Neural progenitor cell (in vitro differentiated cells): Measurements from ENCODE around the gene INIP. TPM values are rescaled to one million over a fixed set of nuclear protein-coding genes. Genes with fewer than 3 reads are reported as not detected.

ENCODE experiments used
- DNase-seq: peaks from one replicate; pipeline ENCODE4 v3.0.0-alpha.2; 2016; ENCODE audit warnings: low spot score
- H2AFZ ChIP-seq: fragments of 200-600 bp; sonication (generic); replicated peaks from 2 replicates; pipeline ENCODE4 v1.6.1; 2016; ENCODE audit warnings: antibody characterized with exemption
- H3F3A ChIP-seq: fragments of 200-600 bp; sonication (generic); 2 replicates; pipeline ENCODE4 v1.6.1; 2016; ENCODE audit warnings: antibody characterized with exemption, low read depth
- H3K27ac ChIP-seq: fragments of 200-600 bp; sonication (generic); 2 replicates; pipeline ENCODE4 v1.5.1; 2016; ENCODE audit warnings: mild to moderate bottlenecking
- H3K27me3 ChIP-seq: fragments of 200-600 bp; sonication (generic); 2 replicates; pipeline ENCODE4 v1.6.1; 2016; ENCODE audit warnings: mild to moderate bottlenecking, moderate library complexity
- H3K36me3 ChIP-seq: fragments of 200-600 bp; sonication (generic); 2 replicates; pipeline ENCODE4 v1.5.1; 2016
- H3K4me1 ChIP-seq: fragments of 200-600 bp; sonication (generic); 2 replicates; pipeline ENCODE4 v1.6.1; 2016; ENCODE audit warnings: mixed run types
- H3K4me2 ChIP-seq: fragments of 200-600 bp; sonication (generic); 2 replicates; pipeline ENCODE4 v1.6.1; 2016
- H3K4me3 ChIP-seq: fragments of 200-600 bp; sonication (generic); 2 replicates; pipeline ENCODE4 v1.5.1; 2016
- H3K79me2 ChIP-seq: fragments of 200-600 bp; sonication (generic); 2 replicates; pipeline ENCODE4 v1.6.1; 2016; ENCODE audit warnings: low read depth
- H3K9ac ChIP-seq: fragments of 200-600 bp; sonication (generic); 2 replicates; pipeline ENCODE4 v1.6.1; 2016
- H3K9me3 ChIP-seq: fragments of 200-600 bp; sonication (generic); 2 replicates; pipeline ENCODE4 v1.5.1; 2016; ENCODE audit warnings: low read depth
- H4K20me1 ChIP-seq: fragments of 200-600 bp; sonication (generic); 2 replicates; pipeline ENCODE4 v1.6.1; 2016; ENCODE audit warnings: low read depth
- H3K27ac Mint-ChIP-seq: 3 replicates; pipeline ENCODE4 v1.8.0; 2021; ENCODE audit warnings: mixed read lengths
- H3K27me3 Mint-ChIP-seq: 2 replicates; pipeline ENCODE4 v1.8.0; 2022; ENCODE audit warnings: low read depth, mild to moderate bottlenecking, inconsistent platforms, moderate library complexity, mixed read lengths; ENCODE audit not compliant: insufficient read depth
- H3K36me3 Mint-ChIP-seq: 3 replicates; pipeline ENCODE4 v1.8.0; 2021; ENCODE audit warnings: mixed read lengths
- H3K4me1 Mint-ChIP-seq: 3 replicates; pipeline ENCODE4 v1.8.0; 2021; ENCODE audit warnings: mixed read lengths
- H3K4me3 Mint-ChIP-seq: 3 replicates; pipeline ENCODE4 v1.8.0; 2021; ENCODE audit warnings: mild to moderate bottlenecking, moderate library complexity, mixed read lengths
- H3K9me3 Mint-ChIP-seq: 3 replicates; pipeline ENCODE4 v1.8.0; 2020; ENCODE audit warnings: mixed read lengths
- EZH2 ChIP-seq: fragments of 200-600 bp; sonication (generic); IDR thresholded peaks from 2 replicates; pipeline ENCODE4 v1.6.1; 2017; ENCODE audit warnings: antibody characterized with exemption, mild to moderate bottlenecking, moderate library complexity
- EZH2phosphoT487 ChIP-seq: fragments of 200-600 bp; sonication (generic); IDR thresholded peaks from 2 replicates; pipeline ENCODE4 v1.6.1; 2017; ENCODE audit warnings: antibody characterized with exemption
- total RNA-seq: library from RNA; depleted of rRNA; stranded (reverse); fragments of >200 nt; gene quantifications from 2 replicates; pipeline ENCODE4 v1.2.3, GENCODE V29; 2015; ENCODE audit warnings: low replicate concordance
- TF ChIP-seq, protein P1 (sequence below): fragments of 200-600 bp; sonication (generic); IDR thresholded peaks from 2 replicates; pipeline ENCODE4 v1.5.1; 2017; ENCODE audit warnings: antibody characterized with exemption, mild to moderate bottlenecking

Gene INIP
- total RNA-seq, 1 donor from 2014 or later: 39.7 TPM

DNA sequence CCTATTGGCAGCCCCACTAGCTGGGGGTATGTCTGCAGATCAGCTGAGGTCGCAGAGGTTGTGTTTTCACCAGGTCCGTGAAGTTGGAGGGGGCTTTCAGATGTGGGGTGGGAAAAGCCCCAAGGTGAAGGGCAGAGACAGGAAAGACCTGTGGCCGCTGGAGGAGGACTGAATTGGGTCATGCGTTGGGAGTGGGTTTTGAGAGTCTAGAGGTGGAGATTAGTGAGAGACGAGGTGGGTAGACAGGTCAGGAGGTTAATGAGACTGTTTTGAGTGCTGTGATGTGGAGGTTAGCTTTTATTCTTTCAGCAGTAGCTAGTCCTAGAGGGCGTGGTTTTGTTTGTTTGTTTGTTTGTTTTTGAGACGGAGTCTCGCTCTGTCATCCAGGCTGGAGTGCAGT is 42.9 kb upstream of the INIP start:
- no peak for TF ChIP-seq EZH2phosphoT487
- TF ChIP-seq, protein P1, sequence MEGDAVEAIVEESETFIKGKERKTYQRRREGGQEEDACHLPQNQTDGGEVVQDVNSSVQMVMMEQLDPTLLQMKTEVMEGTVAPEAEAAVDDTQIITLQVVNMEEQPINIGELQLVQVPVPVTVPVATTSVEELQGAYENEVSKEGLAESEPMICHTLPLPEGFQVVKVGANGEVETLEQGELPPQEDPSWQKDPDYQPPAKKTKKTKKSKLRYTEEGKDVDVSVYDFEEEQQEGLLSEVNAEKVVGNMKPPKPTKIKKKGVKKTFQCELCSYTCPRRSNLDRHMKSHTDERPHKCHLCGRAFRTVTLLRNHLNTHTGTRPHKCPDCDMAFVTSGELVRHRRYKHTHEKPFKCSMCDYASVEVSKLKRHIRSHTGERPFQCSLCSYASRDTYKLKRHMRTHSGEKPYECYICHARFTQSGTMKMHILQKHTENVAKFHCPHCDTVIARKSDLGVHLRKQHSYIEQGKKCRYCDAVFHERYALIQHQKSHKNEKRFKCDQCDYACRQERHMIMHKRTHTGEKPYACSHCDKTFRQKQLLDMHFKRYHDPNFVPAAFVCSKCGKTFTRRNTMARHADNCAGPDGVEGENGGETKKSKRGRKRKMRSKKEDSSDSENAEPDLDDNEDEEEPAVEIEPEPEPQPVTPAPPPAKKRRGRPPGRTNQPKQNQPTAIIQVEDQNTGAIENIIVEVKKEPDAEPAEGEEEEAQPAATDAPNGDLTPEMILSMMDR: no peak
- TF ChIP-seq EZH2: no peak
- Histone ChIP-seq H4K20me1 (peaks cover 7% of the 10 kb centered on the region), H3K27ac (no peak overlapping the region), H3K9ac (no peak overlapping the region), H3K4me2 (no peak overlapping the region), H3K27me3 (no peaks in the 10 kb centered on the region), H2AFZ (no peak overlapping the region), H3K9me3 (no peaks in the 10 kb centered on the region), H3K4me1 (peaks cover 16% of the 10 kb centered on the region), H3F3A (peaks cover 11% of the 10 kb centered on the region), H3K36me3 (no peaks in the 10 kb centered on the region), H3K79me2 (peaks cover 14% of the 10 kb centered on the region), H3K4me3 (no peak overlapping the region)
- Mint-ChIP-seq H3K36me3 (no peaks in the 10 kb centered on the region), H3K27ac (no peak overlapping the region), H3K4me3 (no peak overlapping the region), H3K9me3 (no peaks in the 10 kb centered on the region), H3K27me3 (peaks cover 1% of the 10 kb centered on the region), H3K4me1 (peaks cover 12% of the 10 kb centered on the region)
- no peak for DNase-seq

DNA sequence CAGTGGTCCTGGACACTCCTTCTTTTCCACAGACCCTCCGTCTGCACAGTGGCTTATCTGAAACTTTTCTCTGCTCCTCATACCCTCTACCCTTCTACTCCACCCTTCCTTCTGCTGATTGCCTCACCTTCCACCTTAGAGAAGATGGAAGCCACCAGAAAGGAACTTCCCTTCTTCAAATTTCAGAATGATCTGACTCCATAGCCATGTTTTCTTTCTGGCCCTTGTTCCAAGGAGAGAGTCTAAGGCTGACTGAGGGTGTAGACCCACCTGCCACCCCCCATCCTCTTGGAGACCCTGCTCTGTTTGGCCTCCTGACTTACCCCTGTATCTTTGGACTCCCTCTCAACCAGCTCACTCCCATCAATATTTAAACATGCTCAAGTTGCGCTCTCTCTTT is 40.0 kb upstream of the INIP start:
- Histone ChIP-seq H4K20me1 (peaks cover 7% of the 10 kb centered on the region), H3K9ac (no peak overlapping the region), H3K27ac (no peak overlapping the region), H3K36me3 (no peaks in the 10 kb centered on the region), H3K79me2 (peaks cover 20% of the 10 kb centered on the region), H3K4me3 (no peak overlapping the region), H3K27me3 (no peaks in the 10 kb centered on the region), H3K4me2 (no peak overlapping the region), H3F3A (no peaks in the 10 kb centered on the region), H3K9me3 (no peaks in the 10 kb centered on the region), H2AFZ (no peak overlapping the region), H3K4me1 (peaks cover 3% of the 10 kb centered on the region)
- Mint-ChIP-seq H3K27me3 (peaks cover 5% of the 10 kb centered on the region), H3K9me3 (no peaks in the 10 kb centered on the region), H3K4me1 (peaks cover 14% of the 10 kb centered on the region), H3K4me3 (no peak overlapping the region), H3K36me3 (no peaks in the 10 kb centered on the region), H3K27ac (no peak overlapping the region)
- no peak for TF ChIP-seq EZH2
- TF ChIP-seq, protein P1: no peak
- no peak for TF ChIP-seq EZH2phosphoT487
- DNase-seq: no peak

DNA sequence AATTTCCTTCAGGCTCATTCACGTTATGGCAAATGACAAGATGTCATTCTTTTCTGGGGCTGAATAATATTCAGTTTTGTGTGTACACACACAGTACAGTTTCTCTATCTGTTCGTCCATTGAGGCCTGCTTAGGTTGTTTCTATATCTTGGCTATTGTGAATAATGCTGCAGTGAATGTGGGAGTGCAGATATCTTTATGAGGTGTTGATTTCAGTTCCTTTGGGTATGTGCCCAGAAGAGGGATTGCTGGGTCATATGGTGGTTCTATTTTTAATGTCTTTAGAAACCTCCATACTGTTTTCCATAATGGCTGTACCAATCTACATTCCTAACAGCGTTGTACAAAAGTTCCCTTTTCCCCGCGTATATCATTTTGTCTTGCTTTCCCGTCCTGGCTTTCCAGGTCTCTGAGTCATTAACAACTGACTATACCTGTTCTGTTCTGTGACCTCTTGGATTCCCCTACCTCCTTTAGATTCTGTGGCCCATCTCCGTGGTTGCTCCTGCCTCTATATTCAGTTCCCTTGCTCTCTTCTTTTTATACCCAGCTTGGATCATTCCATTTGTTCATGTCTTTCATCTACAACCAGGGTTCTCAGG is 39.5 kb upstream of the INIP start:
- no peak overlapping the region for H3K9ac ChIP-seq
- H3K4me3 ChIP-seq: no peak overlapping the region
- H4K20me1 ChIP-seq: peaks cover 7% of the 10 kb centered on the region
- H3K79me2 ChIP-seq: peaks cover 25% of the 10 kb centered on the region
- Mint-ChIP-seq H3K4me1 (peaks cover 18% of the 10 kb centered on the region), H3K36me3 (no peaks in the 10 kb centered on the region), H3K4me3 (no peak overlapping the region), H3K9me3 (no peaks in the 10 kb centered on the region), H3K27ac (no peak overlapping the region), H3K27me3 (peaks cover 5% of the 10 kb centered on the region)
- H3K4me2 ChIP-seq: no peak overlapping the region
- H2AFZ ChIP-seq: no peak overlapping the region
- H3K27me3 ChIP-seq: no peaks in the 10 kb centered on the region
- peaks cover under 1% of the 10 kb centered on the region for H3F3A ChIP-seq
- H3K36me3 ChIP-seq: no peaks in the 10 kb centered on the region
- peaks cover 3% of the 10 kb centered on the region for H3K4me1 ChIP-seq
- DNase-seq: no peak
- TF ChIP-seq, protein P1: no peak
- no peak for TF ChIP-seq EZH2
- no peak for TF ChIP-seq EZH2phosphoT487
- no peaks in the 10 kb centered on the region for H3K9me3 ChIP-seq
- no peak overlapping the region for H3K27ac ChIP-seq
